H9 (cell line): Measurements from ENCODE around the gene MAEA. TPM values are rescaled to one million over a fixed set of nuclear protein-coding genes. Genes with fewer than 3 reads are reported as not detected.

Experiments
- DNase-seq: peaks from one replicate; pipeline ENCODE4 v3.0.0-alpha.2; 2017
- H2AFZ ChIP-seq: one replicate; pipeline ENCODE4 v1.6.1; 2013; ENCODE audit warnings: mild to moderate bottlenecking, low read length, control low read depth, moderate library complexity
- H2AK5ac ChIP-seq: 2 replicates; pipeline ENCODE4 v1.6.1; 2013; ENCODE audit warnings: low read length, control low read depth, mixed read lengths; ENCODE audit not compliant: insufficient read length
- H2BK120ac ChIP-seq: one replicate; pipeline ENCODE4 v1.6.1; 2013; ENCODE audit warnings: low read depth, mild to moderate bottlenecking, low read length, control low read depth, inconsistent platforms; ENCODE audit not compliant: poor library complexity, severe bottlenecking
- H2BK12ac ChIP-seq: 2 replicates; pipeline ENCODE4 v1.6.1; 2013; ENCODE audit warnings: low read length, control low read depth, mixed read lengths, low read depth; ENCODE audit not compliant: insufficient read length
- H2BK15ac ChIP-seq: 2 replicates; pipeline ENCODE4 v1.6.1; 2013; ENCODE audit warnings: low read depth, low read length, control low read depth
- H2BK20ac ChIP-seq: one replicate; pipeline ENCODE4 v1.6.1; 2013; ENCODE audit warnings: low read depth, mild to moderate bottlenecking, low read length, control low read depth, inconsistent platforms; ENCODE audit not compliant: poor library complexity, severe bottlenecking
- H2BK5ac ChIP-seq: 2 replicates; pipeline ENCODE4 v1.6.1; 2013; ENCODE audit warnings: low read length, control low read depth, mixed read lengths; ENCODE audit not compliant: insufficient read length
- H3K14ac ChIP-seq: 2 replicates; pipeline ENCODE4 v1.6.1; 2013; ENCODE audit warnings: low read length, control low read depth; ENCODE audit not compliant: insufficient read depth
- H3K18ac ChIP-seq: 2 replicates; pipeline ENCODE4 v1.6.1; 2013; ENCODE audit warnings: low read depth, mild to moderate bottlenecking, mixed read lengths, low read length, control low read depth; ENCODE audit not compliant: insufficient read length
- H3K23ac ChIP-seq: 2 replicates; pipeline ENCODE4 v1.6.1; 2013; ENCODE audit warnings: low read length, control low read depth, mixed read lengths, low read depth; ENCODE audit not compliant: insufficient read length
- H3K23me2 ChIP-seq: 2 replicates; pipeline ENCODE4 v1.6.1; 2013; ENCODE audit warnings: low read depth, mild to moderate bottlenecking, mixed read lengths, low read length, control low read depth; ENCODE audit not compliant: insufficient read length, poor library complexity, severe bottlenecking
- H3K27ac ChIP-seq: 2 replicates; pipeline ENCODE4 v1.5.1; 2013; ENCODE audit warnings: low read length, control low read depth, mixed read lengths, low read depth; ENCODE audit not compliant: insufficient read length
- H3K27me3 ChIP-seq: 2 replicates; pipeline ENCODE4 v1.6.1; 2013; ENCODE audit warnings: low read length, control low read depth, inconsistent platforms; ENCODE audit not compliant: insufficient read depth
- H3K4ac ChIP-seq: 2 replicates; pipeline ENCODE4 v1.6.1; 2013; ENCODE audit warnings: low read depth, mild to moderate bottlenecking, control low read depth, inconsistent platforms, low read length, moderate library complexity
- H3K4me1 ChIP-seq: 2 replicates; pipeline ENCODE4 v1.6.1; 2013; ENCODE audit warnings: low read length, control low read depth, inconsistent platforms; ENCODE audit not compliant: insufficient read depth
- H3K4me2 ChIP-seq: 2 replicates; pipeline ENCODE4 v1.6.1; 2013; ENCODE audit warnings: low read length, control low read depth, mixed read lengths; ENCODE audit not compliant: insufficient read length, insufficient read depth
- H3K56ac ChIP-seq: 2 replicates; pipeline ENCODE4 v1.6.1; 2013; ENCODE audit warnings: low read depth, mild to moderate bottlenecking, mixed read lengths, low read length, control low read depth; ENCODE audit not compliant: insufficient read length
- H3K79me1 ChIP-seq: 2 replicates; pipeline ENCODE4 v1.6.1; 2013; ENCODE audit warnings: low read depth, mild to moderate bottlenecking, moderate library complexity, low read length, control low read depth, inconsistent platforms; ENCODE audit not compliant: insufficient read depth, poor library complexity, severe bottlenecking
- H3K79me2 ChIP-seq: 2 replicates; pipeline ENCODE4 v1.6.1; 2013; ENCODE audit warnings: low read length, control low read depth, inconsistent platforms; ENCODE audit not compliant: insufficient read depth
- H3K9ac ChIP-seq: 2 replicates; pipeline ENCODE4 v1.6.1; 2013; ENCODE audit warnings: low read length, control low read depth, mixed read lengths; ENCODE audit not compliant: insufficient read length; ENCODE audit errors: extremely low read depth
- H3K9me3 ChIP-seq: one replicate; pipeline ENCODE4 v1.6.1; 2013; ENCODE audit warnings: low read depth, low read length, inconsistent platforms; ENCODE audit not compliant: control insufficient read depth
- H3T11ph ChIP-seq: one replicate; pipeline ENCODE4 v1.6.1; 2013; ENCODE audit warnings: mild to moderate bottlenecking, low read length, control low read depth, inconsistent platforms
- H4K20me1 ChIP-seq: one replicate; pipeline ENCODE4 v1.6.1; 2013; ENCODE audit not compliant: control insufficient read depth, insufficient read length, insufficient read depth
- H4K5ac ChIP-seq: 2 replicates; pipeline ENCODE4 v1.6.1; 2013; ENCODE audit warnings: low read depth, mild to moderate bottlenecking, mixed read lengths, low read length, control low read depth; ENCODE audit not compliant: insufficient read length
- H4K8ac ChIP-seq: replicated peaks from 2 replicates; pipeline ENCODE4 v1.6.1; 2013; ENCODE audit warnings: low read length, control low read depth, mixed read lengths, low read depth; ENCODE audit not compliant: insufficient read length
- H4K91ac ChIP-seq: 2 replicates; pipeline ENCODE4 v1.6.1; 2013; ENCODE audit warnings: low read depth, mild to moderate bottlenecking, moderate library complexity, mixed read lengths, low read length, control low read depth; ENCODE audit not compliant: insufficient read length
- H3K27ac Mint-ChIP-seq, 3 experiments: 2 replicates in 2 of 3; 3 replicates in 1 of 3; pipeline ENCODE4 v1.8.0; 2020 to 2021; ENCODE audit warnings: mixed read lengths in 3 of 3, mild to moderate bottlenecking in 1 of 3, moderate library complexity in 1 of 3
- H3K27me3 Mint-ChIP-seq: 2 replicates; pipeline ENCODE4 v1.8.0; 2021; ENCODE audit warnings: low read depth, mild to moderate bottlenecking, moderate library complexity, mixed read lengths
- H3K36me3 Mint-ChIP-seq, 3 experiments: 2 replicates in 2 of 3; 3 replicates in 1 of 3; pipeline ENCODE4 v1.8.0; 2020 to 2021; ENCODE audit warnings: low read depth in 3 of 3, mixed read lengths in 3 of 3; ENCODE audit not compliant: insufficient read depth in 1 of 3
- H3K4me1 Mint-ChIP-seq, 2 experiments: 2 replicates each; pipeline ENCODE4 v1.8.0; 2020; ENCODE audit warnings: mixed read lengths in 2 of 2
- H3K4me3 Mint-ChIP-seq, 2 experiments: 2 replicates in 1 of 2; 3 replicates in 1 of 2; pipeline ENCODE4 v1.8.0; 2020 to 2021; ENCODE audit warnings: mild to moderate bottlenecking in 2 of 2, mixed read lengths in 2 of 2, moderate library complexity in 1 of 2
- H3K9me3 Mint-ChIP-seq, 2 experiments: 2 replicates in 1 of 2; 3 replicates in 1 of 2; pipeline ENCODE4 v1.8.0; 2020; ENCODE audit warnings: mild to moderate bottlenecking in 2 of 2, mixed read lengths in 2 of 2, moderate library complexity in 1 of 2
- WGBS: extraction: QIAGEN DNeasy Blood & Tissue Kit; methylation state at CpG from one replicate; pipeline ENCODE4 v1.1.7; 2013; ENCODE audit warnings: missing lambda C conversion rate, low lambda C conversion rate, mixed read lengths; ENCODE audit not compliant: insufficient read length; ENCODE audit errors: extremely low coverage; 5-methylcytosine and 5-hydroxymethylcytosine counted together
- long read RNA-seq: library from polyadenylated mRNA; unstranded; transcript quantifications from one replicate; pipeline ENCODE4 v2.0.0, GENCODE V29; 2020
- total RNA-seq: library from RNA; stranded (reverse); gene quantifications from 2 replicates; pipeline ENCODE4 v1.2.1, GENCODE V29; 2021
- TF ChIP-seq, protein P1 (sequence below): fragments of 200-600 bp; sonication (generic); conservative IDR thresholded peaks from 3 replicates; pipeline ENCODE4 v1.8.0; 2021; ENCODE audit warnings: antibody characterized with exemption, mild to moderate bottlenecking

MAEA gene
- total RNA-seq, result 85.6 and 89.5 TPM in 2 replicates
- long read RNA-seq, transcript MAEA-212 (7 exons, 1,001 nt), result minor isoform, 5 of 1,252 reads
- long read RNA-seq, transcript MAEA-213 (9 exons, 1,607 nt), result minor isoform, 13 of 1,252 reads
- long read RNA-seq, transcript MAEA-202 (9 exons, 2,222 nt), result major isoform, 1,125 of 1,252 reads
- long read RNA-seq, transcript MAEA-201 (8 exons, 2,058 nt), result minor isoform, 15 of 1,252 reads
- long read RNA-seq, partial matches to known transcripts, result 22 of 1,252 reads
- long read RNA-seq, other reads (novel, unspliced or antisense), result 68 of 1,252 reads

DNA sequence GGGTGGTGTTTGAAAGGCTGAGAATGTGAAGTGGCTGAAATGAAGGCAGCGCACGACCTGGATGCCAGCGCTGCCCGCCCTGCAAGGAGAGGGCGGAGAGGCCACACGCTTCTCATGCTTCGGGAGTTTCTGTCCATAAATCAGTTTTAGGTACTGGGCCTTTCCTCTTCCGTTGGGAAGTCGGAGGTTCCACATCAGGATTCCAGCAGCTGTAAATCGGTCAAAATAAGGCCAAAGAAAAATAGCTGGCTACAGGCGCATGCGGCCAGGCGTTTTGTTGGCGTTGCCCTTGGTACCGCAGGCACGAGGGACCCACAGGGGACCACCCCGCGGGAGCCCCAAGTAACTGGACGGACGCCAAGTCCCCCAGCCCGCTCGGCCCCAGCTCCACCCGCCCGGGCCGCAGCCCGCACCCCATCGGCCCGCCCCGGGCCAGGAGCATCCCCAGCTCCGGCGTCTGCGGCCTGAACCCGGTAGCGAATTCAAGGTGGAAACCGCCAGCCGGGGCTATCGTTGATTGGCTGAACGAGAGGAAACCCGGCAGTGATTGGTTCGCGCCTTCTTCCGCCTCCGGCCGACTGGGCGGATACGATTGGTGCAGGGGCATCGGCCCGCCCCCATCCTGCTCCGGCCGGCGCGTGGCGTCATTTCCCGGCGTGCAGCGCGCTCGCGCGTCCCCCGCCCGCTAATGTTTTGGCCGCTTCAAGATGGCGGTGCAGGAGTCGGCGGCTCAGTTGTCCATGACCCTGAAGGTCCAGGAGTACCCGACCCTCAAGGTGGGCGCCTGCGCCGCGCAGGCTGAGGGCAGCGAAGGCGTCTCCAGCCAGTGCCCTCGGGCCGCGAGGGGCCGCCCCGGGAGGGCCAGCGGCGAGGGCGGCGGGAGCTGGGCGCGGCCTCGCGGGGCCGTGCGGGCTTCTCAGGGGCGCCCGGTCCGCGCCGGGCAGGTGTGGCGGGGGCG lies at the start of gene MAEA:
TSS of gene MAEA (plus strand) at position 685 of the 958 bp plus-strand sequence. CDS start at position 708, 23 bp downstream.
- H3K4me1 Mint-ChIP-seq, result peaks cover 26 to 31% of the 10 kb centered on the region in 2 experiments

More for the DNA sequence above, at the start of gene MAEA:
- TF ChIP-seq, protein P1, sequence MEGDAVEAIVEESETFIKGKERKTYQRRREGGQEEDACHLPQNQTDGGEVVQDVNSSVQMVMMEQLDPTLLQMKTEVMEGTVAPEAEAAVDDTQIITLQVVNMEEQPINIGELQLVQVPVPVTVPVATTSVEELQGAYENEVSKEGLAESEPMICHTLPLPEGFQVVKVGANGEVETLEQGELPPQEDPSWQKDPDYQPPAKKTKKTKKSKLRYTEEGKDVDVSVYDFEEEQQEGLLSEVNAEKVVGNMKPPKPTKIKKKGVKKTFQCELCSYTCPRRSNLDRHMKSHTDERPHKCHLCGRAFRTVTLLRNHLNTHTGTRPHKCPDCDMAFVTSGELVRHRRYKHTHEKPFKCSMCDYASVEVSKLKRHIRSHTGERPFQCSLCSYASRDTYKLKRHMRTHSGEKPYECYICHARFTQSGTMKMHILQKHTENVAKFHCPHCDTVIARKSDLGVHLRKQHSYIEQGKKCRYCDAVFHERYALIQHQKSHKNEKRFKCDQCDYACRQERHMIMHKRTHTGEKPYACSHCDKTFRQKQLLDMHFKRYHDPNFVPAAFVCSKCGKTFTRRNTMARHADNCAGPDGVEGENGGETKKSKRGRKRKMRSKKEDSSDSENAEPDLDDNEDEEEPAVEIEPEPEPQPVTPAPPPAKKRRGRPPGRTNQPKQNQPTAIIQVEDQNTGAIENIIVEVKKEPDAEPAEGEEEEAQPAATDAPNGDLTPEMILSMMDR, result no peak
- Histone ChIP-seq H2AK5ac (no peak within 1 kb of the TSS), H4K8ac (no peak within 1 kb of the TSS), H2BK20ac (no peak within 1 kb of the TSS), H3K4me1 (no peaks in the 10 kb centered on the region; the same call in 1 of the 2 replicates), H3K56ac (no peak within 1 kb of the TSS), H2BK120ac (no peak within 1 kb of the TSS), H2BK5ac (peak within 1 kb of the TSS; percentile 33), H3K18ac (peak within 1 kb of the TSS; percentile 84), H2BK12ac (no peak within 1 kb of the TSS), H3K27ac (no peak within 1 kb of the TSS), H4K5ac (no peak within 1 kb of the TSS), H3K27me3 (no peaks in the 10 kb centered on the region), H2AFZ (no peak within 1 kb of the TSS), H4K20me1 (no peaks in the 10 kb centered on the region), H3K79me1 (peaks cover 15% of the 10 kb centered on the region), H3K4me2 (peak within 1 kb of the TSS; percentile 100), H3K14ac (peak within 1 kb of the TSS; percentile 80), H3K79me2 (peaks cover 37% of the 10 kb centered on the region; the same call in 1 of the 2 replicates), H3K23ac (no peak within 1 kb of the TSS), H4K91ac (no peak within 1 kb of the TSS), H3K23me2 (peaks cover 9% of the 10 kb centered on the region), H3K9ac (peak within 1 kb of the TSS; percentile 97), H2BK15ac (no peak within 1 kb of the TSS), H3K9me3 (no peaks in the 10 kb centered on the region), H3T11ph (no peak within 1 kb of the TSS), H3K4ac (no peak within 1 kb of the TSS)
- peaks cover 0 to 15% (median 14%) of the 10 kb centered on the region in 3 experiments; a peak in 6 of 7 replicates for H3K36me3 Mint-ChIP-seq
- peaks cover 17% of the 10 kb centered on the region for H3K27me3 Mint-ChIP-seq
- H3K27ac Mint-ChIP-seq, result peak within 1 kb of the TSS in 2 of 3 experiments; percentile 98; a peak in 5 of 7 replicates
- no CpG with 5 or more reads among the region's 95 CpGs for WGBS
- H3K4me3 Mint-ChIP-seq, result peak within 1 kb of the TSS; percentile 89 to 98
- peak; percentile 97 for DNase-seq
- H3K9me3 Mint-ChIP-seq, result peaks cover 12 to 31% of the 10 kb centered on the region in 2 experiments
